Fibroblast of upper back skin (primary cell): ENCODE results near the gene PPP1R9B.

Experiments used
- DNase-seq: peaks from one replicate; pipeline ENCODE4 v3.0.0-alpha.2; 2013

PPP1R9B gene

GRCh38 chr17:50139950-50140885, 10.3 kb downstream of the PPP1R9B start:
- DNase-seq: peak; percentile 69

DNA sequence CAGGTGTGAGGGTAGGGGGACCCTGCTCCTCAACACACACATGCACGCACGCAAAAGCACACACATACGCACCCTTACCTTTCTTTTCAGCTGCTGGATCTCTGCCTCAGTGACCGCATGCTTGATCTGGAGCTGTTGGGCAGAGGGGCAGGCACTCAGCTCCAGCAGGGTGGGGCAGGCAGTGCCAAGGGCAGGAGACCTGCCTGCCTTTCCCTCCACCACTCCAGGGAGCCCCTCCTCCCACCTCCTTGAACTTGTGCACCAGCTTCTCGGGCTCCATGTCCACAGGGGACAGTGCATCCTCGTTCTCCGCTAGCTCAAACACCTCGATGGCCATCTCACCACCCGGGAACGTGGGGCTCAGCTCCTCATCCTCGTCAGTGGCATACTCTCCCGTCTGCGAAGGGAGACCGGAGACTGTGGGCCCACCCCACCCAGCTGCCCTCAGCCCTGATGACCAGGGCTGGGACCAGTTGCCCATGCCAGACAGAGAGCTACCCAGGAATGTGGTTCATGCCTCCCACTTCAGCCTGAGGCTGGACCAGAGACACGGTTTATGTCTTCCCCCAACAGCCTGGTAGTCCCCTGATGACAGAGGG, 11.2 kb downstream of the PPP1R9B start:
- no peak for DNase-seq

- DNase-seq: no peak
Observed at GRCh38 chr17:50137042-50137441, 13.4 kb downstream of the PPP1R9B start.

DNA sequence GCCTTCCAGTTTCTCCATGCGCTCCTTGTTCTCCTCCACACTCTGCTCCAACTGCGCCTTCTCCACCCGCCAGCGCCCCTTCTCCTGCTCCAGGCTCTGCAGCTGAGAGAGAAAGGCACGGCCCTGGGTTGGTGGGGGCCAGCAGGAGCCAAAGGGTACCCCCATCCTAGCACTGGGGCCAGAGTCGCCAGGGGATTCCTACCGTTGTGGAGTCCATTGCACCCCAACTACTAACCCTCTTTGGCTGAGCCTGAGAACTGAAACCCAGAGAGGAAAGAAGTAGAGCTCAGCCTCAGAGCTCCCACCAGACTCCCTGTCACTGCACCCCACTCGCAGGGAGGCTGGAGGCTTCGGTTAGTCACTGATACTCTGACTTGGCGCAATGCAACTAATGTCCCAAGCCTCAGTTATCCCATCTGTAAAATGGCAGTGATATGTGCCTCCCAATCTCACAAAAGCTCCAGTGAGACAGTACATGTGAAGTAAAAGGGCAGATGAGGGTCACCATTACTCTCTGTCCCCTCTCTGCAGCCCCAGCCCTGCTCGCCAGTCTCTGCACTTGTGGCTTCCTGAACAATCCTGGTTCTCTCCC, 14.3 kb downstream of the PPP1R9B start:
- DNase-seq: no peak

DNA sequence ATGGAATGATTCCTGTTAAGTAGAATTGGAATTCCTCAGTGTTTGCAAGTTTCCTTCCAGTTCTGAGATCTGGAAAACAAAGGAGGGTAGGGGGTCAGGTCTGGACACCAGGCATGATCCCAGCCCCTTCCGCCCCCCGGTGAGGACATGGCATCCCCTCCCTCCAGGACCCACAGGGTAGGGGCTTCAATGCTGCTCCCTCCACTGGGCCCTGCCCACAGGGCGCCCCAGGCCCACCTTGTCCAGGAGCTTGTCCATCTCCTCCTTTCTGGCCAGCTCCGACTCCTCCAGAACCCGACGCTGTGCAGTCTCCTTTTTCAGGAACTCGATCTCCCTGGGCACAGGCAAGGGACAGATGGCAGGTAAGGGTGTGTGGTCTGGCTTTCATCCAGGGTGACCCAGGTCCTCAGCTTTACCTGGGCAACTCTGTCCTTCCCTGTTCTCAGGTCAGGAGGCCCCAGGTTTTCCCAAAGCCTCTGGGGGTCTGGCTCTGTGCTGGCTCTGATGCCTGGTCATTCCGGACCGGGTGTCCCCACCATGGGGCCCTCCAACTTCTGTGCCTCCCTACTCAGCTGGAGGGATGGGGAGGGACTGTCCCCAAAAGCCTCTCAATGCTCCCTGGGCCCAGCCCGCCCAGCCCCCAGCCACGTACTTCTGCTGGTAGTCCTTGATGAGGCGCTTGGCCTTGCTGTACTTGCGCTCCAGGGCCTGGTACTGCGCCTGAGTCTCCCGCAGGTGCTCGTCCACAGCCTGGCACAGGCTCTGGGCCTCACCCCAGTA, 15.0 kb downstream of the PPP1R9B start:
- no peak for DNase-seq

GRCh38 chr17:50134206-50135110, 16.0 kb downstream of the PPP1R9B start:
- peak; percentile 23 for DNase-seq

DNA sequence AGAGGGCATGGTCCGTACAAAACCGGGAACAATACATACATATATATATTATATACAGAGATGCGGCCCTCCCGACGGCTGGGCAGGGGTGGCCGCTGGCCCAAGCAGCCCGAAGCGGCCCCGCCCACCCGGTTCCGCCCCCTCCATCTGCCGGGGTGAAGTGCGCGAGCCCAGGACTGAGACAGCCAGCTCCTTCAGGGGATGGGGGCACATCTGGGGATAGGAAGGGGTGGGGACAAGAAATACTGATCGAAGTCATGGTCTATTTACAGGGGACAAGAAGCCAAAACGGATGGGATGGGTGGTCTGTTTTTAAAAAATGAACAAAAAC, 16.7 kb downstream of the PPP1R9B start:
- DNase-seq: no peak

DNA sequence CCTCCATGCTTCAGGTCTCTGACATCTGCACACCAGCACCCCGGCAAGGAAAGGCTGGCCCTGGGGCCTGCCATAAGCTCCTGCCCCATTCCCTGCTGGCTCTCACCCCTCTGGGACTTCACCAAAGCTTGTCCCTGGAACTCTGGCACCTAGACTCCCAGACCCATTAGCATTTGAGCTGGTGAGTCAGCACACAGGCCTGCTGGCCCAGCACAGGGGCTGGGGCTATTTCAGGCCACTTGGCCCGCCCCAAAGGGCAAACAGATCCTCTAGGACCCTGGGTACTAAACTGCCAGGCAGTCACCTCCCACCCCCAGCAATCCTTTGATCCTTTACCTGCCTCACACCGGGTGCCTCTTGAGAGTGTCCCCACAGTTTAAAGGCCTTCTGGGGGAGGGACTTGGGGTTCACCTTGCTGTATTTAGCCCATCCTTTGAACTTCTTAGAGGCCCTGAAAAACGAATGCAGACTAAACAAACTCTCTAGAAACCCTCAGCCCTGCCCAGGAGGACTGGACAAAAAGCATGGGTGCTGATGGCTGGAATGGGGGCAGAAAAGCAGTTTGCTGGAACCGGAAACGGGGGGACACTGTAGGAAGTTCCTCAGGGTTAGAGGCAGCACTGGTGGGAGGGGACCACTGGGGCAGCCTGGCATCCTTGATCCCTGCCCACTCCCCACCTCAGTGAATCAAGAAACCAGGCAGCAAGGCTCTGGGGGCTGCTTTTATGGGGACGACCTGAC, 17.3 kb downstream of the PPP1R9B start:
- DNase-seq: peak; percentile 50

DNA sequence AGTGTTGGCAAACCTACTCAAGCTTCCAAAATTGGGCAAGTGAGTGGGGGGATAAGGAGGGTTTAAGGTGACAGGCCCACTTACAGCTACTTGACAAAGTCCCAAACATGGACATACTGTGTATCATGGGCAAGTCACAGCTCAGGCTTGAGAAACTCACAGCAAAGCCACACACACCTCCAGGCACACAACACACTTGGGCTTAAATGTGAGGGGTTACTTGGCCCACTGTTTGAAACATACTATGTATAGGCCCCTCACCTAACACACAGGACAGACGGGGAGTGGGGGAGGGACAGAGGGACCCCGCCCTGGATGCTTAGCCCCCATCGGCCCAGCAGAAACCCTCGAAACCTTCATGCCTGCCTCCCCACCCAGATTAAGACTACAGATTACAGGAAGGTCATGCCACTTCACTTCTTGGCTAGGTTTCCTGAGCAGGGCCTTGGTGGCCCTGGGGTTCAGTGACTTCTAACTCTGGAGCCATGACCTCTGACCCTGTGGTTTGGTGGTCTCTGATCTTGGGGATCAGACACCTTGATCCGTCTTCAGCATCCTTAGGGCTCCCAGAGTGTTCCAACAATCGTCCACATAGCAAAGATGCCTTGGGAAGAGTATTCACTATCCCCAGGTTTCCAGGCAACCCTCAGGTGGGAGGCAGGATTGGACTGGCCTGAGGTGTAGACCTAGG, 18.2 kb downstream of the PPP1R9B start:
- no peak for DNase-seq

GRCh38 chr17:50130559-50131305, 19.7 kb downstream of the PPP1R9B start:
- DNase-seq: no peak

DNA sequence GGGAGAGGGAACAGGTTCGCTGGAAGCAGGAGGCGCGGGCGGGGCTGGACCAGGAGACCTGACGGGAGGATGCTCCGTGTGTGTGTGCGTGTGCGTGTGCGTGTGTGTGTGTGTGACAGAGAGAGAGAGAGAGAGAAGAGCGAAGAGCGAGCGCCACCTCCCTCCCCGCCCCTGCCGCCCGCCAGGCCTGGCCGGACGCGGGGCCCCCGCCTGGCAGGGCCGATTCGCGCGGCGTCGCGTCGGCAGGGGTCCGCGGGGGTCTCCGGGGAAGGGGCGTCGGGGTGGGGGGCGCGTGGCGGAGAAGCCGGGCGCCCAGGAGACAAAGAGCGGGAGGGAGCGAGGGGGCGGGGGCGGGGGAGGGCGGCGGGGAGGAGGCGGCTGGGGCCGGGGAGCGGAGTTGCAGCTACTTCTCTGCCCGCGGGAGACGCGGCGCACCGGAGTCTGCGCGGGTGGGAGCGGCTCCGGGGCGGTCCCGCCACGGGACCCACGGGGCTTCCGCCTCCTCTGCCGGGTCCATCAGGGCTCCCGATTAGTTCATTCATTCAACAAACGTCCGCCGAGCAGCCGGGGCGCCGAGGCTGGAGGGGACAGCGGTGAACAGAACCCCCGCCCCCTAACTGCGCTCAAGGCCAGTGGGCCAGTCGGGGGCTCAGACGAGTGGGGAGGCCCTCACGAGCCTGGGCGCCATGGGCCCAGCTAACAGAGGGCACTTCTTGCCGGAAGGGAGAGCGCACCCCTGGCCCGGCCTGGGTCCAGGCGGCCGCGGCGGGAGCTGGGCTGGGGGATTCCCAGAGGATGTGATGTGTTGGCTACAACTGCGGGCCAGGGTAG, 20.5 kb downstream of the PPP1R9B start, which contains the start of gene SAMD14:
SAMD14 (minus strand) TSS at position 433 of the 831 bp plus-strand sequence. CDS start 5,201 bp downstream, outside the sequence.
- DNase-seq: peak; percentile 54

- DNase-seq: no peak
Observed at GRCh38 chr17:50129353-50129727, 21.1 kb downstream of the PPP1R9B start.

DNA sequence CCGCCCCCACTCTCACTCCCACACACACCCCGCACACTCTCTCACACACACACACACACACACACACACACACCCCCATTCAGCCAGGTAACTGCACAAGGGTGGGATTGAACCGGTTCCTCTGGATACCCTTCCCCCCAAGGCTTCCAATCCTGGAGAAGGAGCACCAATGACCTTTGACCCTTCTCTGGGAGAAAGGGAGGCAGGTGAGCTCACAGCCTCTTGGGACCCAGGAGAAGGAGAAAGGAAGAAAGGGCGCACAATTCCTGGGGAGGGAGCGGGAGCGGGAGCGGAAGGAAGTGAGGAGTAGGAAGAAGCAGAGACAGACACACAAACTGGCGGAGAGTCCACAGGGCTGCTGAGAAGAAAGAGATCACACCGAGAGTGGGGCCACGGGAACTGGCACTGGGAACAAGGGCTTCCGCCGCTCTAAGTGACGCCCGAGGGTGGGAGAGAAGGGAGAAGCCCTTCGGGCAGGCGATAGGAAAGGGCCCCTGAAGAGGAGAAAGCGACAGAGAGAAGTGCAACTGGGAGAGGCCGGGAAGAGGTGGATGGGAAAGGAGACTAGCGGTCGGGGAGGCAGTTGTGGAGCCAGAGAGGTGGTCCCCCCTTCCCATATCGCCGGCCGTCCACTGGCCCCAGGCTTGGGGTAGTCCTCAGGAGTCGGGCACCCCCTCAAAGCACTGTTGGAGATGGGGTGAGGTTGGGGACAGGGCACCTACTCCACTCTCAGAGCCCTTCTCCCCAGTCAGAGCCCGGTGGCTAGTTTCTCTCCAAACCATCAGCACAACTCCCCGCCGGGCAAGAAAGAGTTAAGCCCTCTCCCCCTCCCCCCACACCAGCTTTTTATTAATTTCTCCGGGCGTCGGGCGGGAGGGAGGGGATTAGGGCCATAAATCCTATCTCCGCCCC, 21.8 kb downstream of the PPP1R9B start:
- no peak for DNase-seq

- peak; percentile 34 for DNase-seq
Observed at GRCh38 chr17:50127697-50128361, 22.6 kb downstream of the PPP1R9B start.

DNA sequence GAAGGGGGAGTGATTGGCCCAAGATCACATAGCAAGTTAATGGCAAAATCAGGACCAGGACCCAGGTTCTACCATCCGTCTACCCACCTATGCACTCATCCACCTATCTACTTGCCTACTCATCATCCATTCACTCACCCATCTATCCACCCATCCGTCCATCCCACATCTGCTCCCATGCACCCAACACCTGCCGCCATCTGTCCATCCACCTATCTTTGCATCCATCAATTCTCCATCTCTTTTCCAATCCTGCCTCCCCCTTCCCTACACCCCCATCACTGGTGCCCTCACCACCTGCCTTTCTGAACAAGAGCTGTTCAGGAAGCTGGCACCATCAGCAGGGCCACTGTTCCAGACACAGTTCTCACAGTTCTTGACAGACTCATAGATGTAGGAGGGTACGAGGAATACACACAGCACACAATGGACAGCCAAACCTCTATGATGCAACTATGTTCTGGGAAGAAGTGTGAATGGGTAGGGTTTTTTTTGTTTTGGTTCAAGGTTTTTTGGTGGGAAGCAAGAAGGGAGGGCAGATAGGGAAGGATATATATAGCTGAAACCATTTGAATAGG, 25.0 kb downstream of the PPP1R9B start:
- DNase-seq: no peak

GRCh38 chr17:50123649-50124349, 26.7 kb downstream of the PPP1R9B start:
- no peak for DNase-seq
